Measurements from ENCODE around the gene IDI1.
"Not testable (repeated sequence)": the region's sequence is repeated elsewhere in the genome, so short reads cannot be mapped to it uniquely, and the experiment has no call there.

Gene IDI1

GRCh38 chr10:1048732-1049424 lies at the start of gene IDI1:
TSS of gene IDI1 (minus strand) at chr10:1049119. CDS start at chr10:1049003, 116 bp downstream.
- peak; percentile 97 for DNase-seq

DNA sequence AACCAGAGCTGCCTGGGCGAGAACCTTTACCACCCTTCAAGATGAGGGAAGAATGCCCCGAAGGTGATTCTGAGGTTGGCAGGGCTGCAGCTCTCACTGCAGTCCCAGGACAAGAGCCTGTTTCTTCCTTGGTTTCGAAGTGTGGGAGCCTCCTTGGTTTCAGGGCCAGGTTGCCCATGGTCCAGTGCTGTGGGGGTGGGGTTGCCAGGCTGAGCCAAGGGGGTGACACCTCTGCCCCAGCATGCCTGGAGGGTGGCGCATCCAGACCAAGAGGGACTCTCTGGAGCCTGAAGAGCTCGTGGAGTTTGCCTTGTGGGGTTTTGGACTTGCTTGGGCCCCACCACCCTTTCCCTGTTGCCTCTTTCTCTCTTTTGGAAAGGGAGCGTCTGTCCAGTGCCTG lies 48.5 kb upstream of the IDI1 start:
- DNase-seq: no peak

DNA sequence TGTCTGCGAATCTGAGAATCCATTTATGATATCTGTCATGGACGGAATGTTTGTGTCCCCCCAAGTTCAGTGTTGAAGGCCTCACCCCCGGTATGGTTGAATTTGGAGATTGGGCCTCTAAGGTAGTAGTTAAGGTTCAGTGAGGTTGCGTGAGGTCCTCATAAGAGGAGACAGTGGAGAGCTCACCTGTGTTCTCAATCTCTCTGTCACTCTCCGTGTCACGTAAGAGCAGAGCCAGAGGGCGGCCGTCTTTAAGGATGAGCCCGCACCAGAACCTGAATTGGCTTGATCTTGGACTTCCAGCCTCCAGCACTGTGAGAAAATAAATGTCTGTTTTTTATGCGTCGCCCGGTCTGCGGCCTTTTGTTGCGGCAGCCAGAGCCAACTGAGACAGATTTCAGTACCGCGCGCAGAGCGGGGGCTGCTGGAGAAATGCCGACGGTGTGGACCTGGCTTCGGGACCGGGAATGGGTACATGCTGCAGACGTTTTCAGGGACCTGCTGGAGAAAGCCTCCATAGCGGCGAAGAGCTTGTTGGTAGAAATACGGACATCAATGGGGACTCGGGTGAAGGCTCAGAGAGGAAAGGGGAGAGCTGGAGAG lies 47.5 kb upstream of the IDI1 start:
- no peak for DNase-seq

GRCh38 chr10:1095498-1095897 lies 46.6 kb upstream of the IDI1 start:
- DNase-seq: no peak

DNA sequence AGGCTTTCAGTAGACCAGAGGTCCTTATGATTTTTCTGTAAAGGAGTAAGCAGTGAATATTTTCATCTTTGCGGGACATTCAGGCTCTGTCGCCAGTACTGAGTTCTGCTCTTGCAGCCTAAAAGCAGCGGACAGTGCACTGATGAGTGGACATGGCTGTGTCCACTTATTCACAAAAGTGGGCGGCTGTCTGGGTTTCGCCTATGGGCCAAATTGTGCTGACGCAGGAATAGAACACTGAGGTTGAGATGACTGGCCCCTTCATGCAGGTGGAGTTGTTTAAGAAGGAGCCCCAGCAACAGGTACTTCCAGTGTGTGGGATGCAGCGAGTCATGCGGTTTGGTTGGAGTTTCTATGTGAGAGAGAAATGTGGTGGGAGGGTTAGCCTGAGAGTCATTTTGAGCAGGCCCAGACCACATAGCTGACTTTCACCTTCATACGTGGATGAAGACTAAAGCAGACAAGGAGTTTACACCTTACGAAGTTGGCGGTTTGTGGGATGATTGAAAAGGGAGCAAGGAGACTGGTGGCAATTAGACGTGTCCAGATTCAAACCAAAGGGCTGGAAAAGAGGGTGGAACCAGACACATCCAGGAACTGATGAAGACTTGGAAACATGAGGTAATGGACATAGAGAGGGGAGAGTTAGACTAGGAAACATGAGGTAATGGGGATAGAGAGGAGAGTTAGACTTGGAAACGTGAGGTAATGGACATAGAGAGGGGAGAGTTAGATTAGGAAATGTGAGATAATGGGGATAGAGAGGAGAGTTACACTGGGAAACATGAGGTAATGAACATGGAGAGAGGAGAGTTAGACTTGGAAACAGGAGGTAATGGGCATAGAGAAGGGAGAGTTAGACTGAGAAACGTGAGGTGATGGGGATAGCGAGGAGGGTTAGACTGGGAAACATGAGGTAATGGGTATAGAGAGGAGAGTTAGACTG lies 45.5 kb upstream of the IDI1 start:
- no peak for DNase-seq

DNA sequence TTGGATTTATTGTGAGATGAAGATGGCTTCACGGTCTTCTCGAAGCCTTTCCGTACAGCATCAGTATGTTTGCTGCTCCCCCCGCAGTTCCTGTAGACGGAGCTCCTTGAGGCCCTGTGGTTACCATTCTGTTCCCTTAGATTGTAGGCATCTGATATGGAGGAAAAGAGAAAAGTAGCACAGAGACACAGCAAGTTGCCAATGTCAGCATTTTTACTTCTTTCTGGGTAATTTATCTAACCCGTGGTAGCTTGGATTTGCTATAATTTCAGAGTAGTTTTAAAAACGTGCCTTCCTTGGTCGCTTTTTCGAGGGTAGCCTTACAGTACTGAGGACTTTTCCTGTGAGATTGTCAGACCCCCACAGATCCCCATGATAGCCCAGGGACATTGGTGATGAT lies 44.8 kb upstream of the IDI1 start:
- no peak for DNase-seq

GRCh38 chr10:1090696-1091095 lies 41.8 kb upstream of the IDI1 start:
- no peak for DNase-seq

GRCh38 chr10:1089017-1089689 lies 40.2 kb upstream of the IDI1 start:
- DNase-seq: no peak

DNA sequence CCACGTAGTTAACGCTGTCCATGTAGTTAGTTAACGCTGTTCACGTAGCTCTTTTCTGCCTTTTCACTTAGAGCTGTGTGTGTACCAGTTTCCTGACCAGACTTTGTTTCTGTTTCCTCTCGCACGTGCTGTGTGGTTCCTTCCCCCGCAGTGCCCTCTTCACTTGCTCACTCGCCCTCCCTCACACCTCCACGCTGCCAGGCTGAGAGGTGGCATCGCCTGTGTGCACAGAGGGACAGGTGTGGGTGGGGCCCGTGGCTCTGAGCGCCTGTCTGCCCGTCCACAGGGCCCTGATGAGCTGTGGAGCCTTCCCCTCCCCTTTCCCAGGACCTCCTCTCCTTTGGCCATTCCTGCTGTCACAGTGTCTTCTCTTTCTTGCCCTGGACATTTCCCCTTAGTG lies 37.9 kb upstream of the IDI1 start:
- DNase-seq: no peak

DNA sequence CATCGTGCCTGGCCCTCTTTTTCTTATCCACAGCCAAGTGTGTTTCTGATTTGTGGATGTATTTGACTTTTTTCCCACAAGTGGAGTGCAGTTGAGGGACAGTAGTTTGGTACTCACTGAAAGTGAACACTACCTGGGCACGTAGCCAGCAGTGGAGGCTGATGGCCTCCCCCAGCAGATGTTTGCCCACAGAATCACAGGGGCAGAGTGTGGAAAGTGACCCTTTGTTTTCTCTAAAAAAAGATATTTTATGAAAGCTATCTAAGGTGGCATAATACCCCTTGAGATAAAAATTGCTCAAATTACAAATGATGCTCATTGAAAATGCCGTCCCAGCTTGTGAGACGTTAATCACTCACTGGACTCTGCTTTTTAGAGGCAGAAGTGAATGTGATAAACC lies 36.3 kb upstream of the IDI1 start:
- DNase-seq: no peak

DNA sequence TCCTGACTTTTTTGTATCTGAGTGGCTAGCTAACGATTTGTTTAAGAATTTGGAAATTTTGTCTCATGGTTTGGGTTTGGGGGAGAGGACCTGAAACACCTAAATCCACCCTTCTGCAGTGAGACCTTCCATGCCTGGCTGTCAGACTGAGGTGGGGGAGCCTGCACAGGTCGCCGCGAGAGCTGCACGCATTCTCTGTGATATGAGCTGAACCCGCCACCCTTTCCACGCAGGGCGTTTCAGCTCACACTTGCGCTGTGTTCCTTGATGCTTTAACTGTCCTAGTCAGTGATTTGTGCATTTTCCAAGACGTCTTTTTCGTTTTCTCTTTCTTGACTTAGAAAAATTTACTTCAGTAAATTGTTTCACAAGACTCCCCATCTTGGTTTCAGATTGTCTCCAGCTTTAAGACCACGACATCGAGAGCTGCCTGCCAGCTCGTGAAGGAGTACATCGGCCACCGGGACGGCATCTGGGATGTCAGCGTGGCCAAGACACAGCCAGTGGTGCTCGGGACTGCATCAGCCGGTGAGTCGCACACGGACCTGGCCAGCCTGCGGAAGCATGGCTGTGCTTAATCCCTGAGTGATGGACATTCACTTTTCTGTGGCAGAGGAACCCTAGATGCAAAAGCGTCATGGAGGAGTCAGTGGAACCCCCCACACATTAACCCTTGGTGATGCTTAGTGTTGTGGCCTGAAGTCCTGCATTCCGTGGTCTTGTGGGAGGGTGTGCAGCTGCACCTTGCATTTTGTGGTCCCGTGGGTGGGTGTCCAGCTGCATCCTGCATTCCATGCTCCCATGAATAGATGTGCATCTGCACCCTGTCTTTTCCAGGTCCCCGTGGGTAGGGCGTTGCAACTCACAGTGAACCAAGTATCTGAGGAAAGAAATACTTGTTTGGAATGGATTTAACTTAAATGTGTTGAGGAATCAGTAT lies 35.4 kb upstream of the IDI1 start:
- DNase-seq: no peak

DNA sequence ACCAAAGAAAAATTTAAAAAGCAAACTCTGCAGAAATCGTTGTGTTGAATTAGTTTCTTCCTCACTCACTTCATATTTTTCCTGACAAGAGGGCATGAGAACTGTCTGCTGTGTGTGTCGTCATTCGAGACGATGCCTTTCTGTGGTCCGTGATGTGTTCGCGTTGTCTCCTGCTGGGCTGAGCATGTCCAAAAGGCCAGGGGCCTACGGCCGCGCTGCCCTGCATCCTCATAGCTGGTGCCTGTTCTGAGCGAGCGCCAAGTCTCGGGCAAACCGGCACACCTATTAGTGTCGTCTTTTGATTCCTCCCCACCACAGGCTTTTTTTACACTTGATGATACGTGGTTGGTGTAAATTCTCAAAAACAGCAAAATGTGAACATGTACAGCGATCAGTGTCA lies 34.7 kb upstream of the IDI1 start:
- DNase-seq: no peak

GRCh38 chr10:1078668-1079067 lies 29.7 kb upstream of the IDI1 start:
- no peak for DNase-seq

DNA sequence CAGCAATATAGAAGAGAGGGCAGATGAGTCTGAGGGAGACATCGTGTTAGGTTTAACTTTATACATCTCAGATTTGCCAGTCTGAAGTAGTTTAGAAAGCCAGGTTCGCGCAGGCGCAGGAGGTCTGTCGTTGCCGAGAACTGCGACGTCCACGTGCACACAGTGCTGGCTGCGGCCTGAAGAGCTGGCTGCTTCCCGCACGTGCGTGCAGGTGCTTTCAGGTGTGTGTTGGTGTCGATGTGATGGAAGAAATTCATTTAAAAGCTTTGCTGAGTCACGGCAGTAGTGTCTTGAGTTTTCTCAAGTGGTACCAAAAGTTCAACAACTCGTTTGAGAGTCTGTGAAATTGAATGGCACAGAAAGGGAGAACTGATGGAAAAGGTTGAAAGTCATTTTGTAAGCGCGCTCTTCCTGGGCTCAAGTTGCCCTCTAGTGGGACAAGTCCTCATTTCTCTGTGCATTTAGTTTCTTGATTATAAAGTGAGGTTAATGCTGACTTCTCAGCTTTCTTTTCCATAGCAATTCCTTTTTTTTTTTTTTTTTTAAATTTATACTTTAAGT lies 25.9 kb upstream of the IDI1 start:
- DNase-seq: no peak

- no peak for DNase-seq
These were observed 25.3 kb upstream of the IDI1 start for GRCh38 chr10:1074052-1074747.

DNA sequence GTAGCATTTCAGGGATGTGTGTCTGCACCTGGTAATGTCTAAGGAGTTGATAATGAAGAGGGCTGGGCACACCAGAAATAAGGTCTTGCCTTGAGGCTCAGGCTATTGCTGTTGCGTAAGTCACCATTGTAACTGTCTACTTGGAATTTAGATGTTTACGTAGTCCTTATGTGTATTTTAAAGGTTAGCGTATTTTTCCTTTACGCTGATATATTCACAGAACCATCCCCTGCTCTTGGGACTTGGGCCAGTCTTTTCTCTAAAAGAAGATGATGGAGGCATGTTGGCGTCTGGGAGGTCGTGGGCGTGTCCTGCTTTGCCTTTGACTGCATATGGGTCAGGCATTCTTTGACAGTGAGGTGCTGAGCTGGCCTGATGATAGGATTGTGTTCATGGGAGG lies 22.0 kb upstream of the IDI1 start:
- DNase-seq: no peak

- no peak for DNase-seq
These were observed 19.8 kb upstream of the IDI1 start for GRCh38 chr10:1068380-1069361.

DNA sequence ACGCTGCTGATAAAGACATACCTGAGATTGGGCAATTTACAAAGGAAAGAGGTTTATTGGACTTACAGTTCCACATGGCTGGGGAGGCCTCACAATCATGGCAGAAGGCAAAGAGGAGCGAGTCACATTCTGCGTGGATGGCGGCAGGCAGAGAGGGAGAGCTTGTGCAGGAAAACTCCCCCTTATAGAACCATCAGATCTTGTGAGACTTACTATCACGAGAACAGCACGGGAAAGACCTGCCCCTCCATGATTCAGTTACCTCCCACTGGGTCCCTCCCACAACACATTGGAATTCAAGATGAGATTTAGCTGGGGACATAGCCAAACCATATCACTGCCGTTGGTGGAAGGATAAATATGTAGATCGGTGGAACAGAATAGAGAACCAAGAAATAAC lies 17.8 kb upstream of the IDI1 start:
- not testable (repeated sequence) for DNase-seq

GRCh38 chr10:1064964-1065247 lies 16.0 kb upstream of the IDI1 start:
- DNase-seq: no peak

DNA sequence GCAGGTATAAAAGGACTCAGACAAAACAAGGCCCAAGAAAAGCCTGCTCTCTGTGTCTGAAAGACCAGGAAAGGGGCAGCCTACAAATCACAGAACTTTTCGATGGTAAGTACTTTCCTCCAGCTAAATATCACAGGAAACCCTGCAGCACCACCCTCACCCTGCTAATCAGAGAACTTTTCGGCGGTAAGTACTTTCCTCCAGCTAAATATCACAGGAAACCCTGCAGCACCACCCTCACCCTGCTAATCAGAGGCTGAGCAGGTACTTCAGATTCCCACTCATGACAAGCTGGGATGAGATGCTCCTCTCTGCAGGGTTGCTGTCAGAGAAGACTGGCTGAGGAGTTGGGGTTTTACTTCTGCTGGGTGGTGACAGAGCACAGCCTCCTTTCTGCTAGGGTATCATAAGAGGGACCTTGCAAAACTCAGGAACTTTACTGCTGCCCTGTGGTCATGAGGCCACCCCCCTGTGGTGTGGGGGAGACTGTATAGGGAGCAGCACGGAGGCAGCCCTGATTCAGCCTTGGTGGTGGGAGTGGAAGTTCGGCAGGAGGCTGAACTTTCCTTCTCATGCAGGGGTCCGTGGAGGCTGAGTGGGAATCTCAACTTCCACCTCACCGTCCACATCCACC lies 14.4 kb upstream of the IDI1 start:
- no peak for DNase-seq
